ENCODE measurements around the gene RNF157.
"Not testable (repeated sequence)": the region's sequence is repeated elsewhere in the genome, so short reads cannot be mapped to it uniquely, and the experiment has no call there.

The RNF157 gene

GRCh38 chr17:76237859-76238313 lies 2.4 kb downstream of the RNF157 start:
- H3K4me1 Mint-ChIP-seq (ENCODE audit: low read depth): peaks cover 60% of the 10 kb centered on the region
- no peaks in the 10 kb centered on the region for H3K9me3 Mint-ChIP-seq
- no peaks in the 10 kb centered on the region for H3K27me3 Mint-ChIP-seq
- H3K4me3 Mint-ChIP-seq: peak overlapping the region; percentile 78
- no peak for DNase-seq
- H3K36me3 Mint-ChIP-seq (ENCODE audit: low read depth): peaks cover 5% of the 10 kb centered on the region
- H3K27ac Mint-ChIP-seq: no peak overlapping the region

DNA sequence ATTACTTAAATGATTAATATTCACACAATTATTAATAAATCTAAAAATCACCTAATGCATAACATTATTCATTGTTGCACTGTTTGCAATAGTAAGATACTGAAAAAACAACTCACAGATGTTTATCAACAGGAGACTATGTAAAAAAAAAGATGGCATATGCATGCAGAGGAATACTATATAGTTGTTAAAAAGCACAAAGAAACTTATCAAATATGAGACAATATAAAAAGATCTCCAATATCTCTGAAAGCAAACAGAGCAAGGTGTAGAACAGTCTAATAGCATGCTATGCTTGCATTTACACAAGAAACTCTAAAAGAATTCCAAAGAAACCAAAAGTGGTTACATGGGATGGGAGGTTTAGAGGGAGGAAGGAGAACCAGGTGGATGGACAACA lies 3.7 kb downstream of the RNF157 start:
- H3K27me3 Mint-ChIP-seq: no peaks in the 10 kb centered on the region
- peaks cover 64% of the 10 kb centered on the region for H3K4me1 Mint-ChIP-seq (ENCODE audit: low read depth)
- no peak overlapping the region for H3K4me3 Mint-ChIP-seq
- H3K9me3 Mint-ChIP-seq: no peaks in the 10 kb centered on the region
- no peak overlapping the region for H3K27ac Mint-ChIP-seq
- no peak for DNase-seq
- peaks cover 6% of the 10 kb centered on the region for H3K36me3 Mint-ChIP-seq (ENCODE audit: low read depth)

GRCh38 chr17:76235883-76236282 lies 4.4 kb downstream of the RNF157 start:
- Mint-ChIP-seq H3K27ac (no peak overlapping the region), H3K4me1 (ENCODE audit: low read depth) (peaks cover 61% of the 10 kb centered on the region), H3K9me3 (no peaks in the 10 kb centered on the region), H3K36me3 (ENCODE audit: low read depth) (peaks cover 5% of the 10 kb centered on the region), H3K27me3 (no peaks in the 10 kb centered on the region), H3K4me3 (no peak overlapping the region)
- DNase-seq: no peak

GRCh38 chr17:76234354-76234679 lies 6.0 kb downstream of the RNF157 start:
- Mint-ChIP-seq H3K27me3 (no peaks in the 10 kb centered on the region), H3K36me3 (ENCODE audit: low read depth) (peaks cover 8% of the 10 kb centered on the region), H3K4me1 (ENCODE audit: low read depth) (peaks cover 66% of the 10 kb centered on the region), H3K27ac (peak overlapping the region; percentile 45), H3K4me3 (no peak overlapping the region), H3K9me3 (no peaks in the 10 kb centered on the region)
- DNase-seq: no peak

- no peak overlapping the region for H3K4me3 Mint-ChIP-seq
- H3K36me3 Mint-ChIP-seq (ENCODE audit: low read depth): peaks cover 11% of the 10 kb centered on the region
- H3K27me3 Mint-ChIP-seq: no peaks in the 10 kb centered on the region
- no peaks in the 10 kb centered on the region for H3K9me3 Mint-ChIP-seq
- peaks cover 66% of the 10 kb centered on the region for H3K4me1 Mint-ChIP-seq (ENCODE audit: low read depth)
- DNase-seq: no peak
- H3K27ac Mint-ChIP-seq: peak overlapping the region; percentile 47
These were observed 6.5 kb downstream of the RNF157 start for GRCh38 chr17:76233588-76234353.

DNA sequence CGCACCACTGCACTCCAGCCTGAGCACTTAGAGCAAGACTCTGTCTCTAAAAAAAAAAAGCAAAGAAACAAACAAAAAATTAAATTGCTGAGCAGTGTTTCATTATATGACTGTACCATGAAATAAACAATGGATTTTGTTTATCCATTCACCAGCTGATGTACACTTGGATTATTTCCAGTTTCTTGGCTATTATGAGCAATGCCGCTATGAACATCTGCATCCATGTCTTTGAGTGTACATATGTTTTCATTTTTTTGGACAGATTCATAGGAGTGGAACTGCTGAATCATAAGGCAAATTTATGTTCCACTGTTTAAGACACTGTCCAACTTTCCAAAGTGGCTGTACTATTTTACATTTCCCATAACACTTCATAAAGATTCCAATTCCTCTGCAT lies 8.0 kb downstream of the RNF157 start:
- Mint-ChIP-seq H3K27me3 (no peaks in the 10 kb centered on the region), H3K4me3 (no peak overlapping the region), H3K4me1 (ENCODE audit: low read depth) (peaks cover 58% of the 10 kb centered on the region), H3K27ac (peak overlapping the region; percentile 41), H3K9me3 (no peaks in the 10 kb centered on the region), H3K36me3 (ENCODE audit: low read depth) (peaks cover 11% of the 10 kb centered on the region)
- no peak for DNase-seq

DNA sequence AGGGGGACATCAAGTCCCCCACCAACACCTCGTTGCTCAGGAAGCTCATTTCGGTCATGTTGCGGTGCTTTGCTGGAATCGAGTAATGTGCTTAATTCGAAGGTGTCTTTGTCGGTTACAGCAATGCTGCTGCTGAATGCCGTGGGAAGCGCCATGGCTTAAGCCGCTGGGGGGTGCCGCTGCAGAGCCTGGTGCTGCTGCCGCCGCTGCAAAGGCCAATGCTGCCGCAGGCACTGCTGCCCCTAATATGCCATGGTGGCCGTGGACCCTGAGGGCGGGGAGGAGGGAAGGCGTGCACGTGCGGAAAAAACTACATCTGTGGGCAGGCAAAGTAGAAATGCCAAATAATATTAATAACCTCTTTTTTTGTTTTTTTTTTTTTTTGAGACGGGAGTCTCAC lies 13.5 kb downstream of the RNF157 start:
- H3K27ac Mint-ChIP-seq, H3K9me3 Mint-ChIP-seq, H3K27me3 Mint-ChIP-seq, DNase-seq, H3K4me3 Mint-ChIP-seq: not testable (repeated sequence)
- H3K4me1 Mint-ChIP-seq (ENCODE audit: low read depth): peaks cover 31% of the 10 kb centered on the region
- H3K36me3 Mint-ChIP-seq (ENCODE audit: low read depth): peaks cover 25% of the 10 kb centered on the region

DNA sequence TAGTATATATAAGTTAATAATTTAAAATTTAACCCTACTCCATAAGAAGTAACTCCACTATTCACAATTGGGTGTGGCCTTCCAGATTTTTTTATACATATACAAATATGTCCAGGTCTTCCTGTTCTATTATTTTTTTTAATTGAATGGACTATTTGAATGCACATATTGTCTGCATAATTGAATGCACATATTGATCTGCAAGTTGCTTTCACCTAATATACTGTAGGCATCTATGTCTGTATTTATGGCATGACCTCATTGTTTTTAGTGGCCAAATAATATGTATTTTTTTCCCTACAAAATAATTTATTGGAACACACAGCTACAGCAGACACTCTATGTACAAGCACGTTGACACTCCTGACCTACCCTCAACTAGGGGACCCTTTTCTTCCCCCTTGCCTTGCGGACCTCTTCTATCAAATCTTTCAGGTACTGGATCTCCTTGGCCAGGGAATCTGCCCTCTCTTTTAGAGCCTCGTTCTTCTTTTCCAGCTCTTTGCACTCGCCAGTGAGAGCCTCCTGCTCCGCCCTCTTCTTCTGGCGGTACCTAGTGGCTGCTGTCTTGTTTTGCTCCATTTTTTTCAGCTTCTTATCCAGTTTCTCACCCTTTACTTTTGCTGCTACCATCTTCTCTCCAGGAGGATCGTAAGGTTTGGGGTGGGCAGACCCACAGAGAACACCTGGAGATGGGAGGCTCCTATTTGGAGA lies 14.8 kb downstream of the RNF157 start:
- Mint-ChIP-seq H3K4me1 (ENCODE audit: low read depth) (peaks cover 34% of the 10 kb centered on the region), H3K36me3 (ENCODE audit: low read depth) (peaks cover 26% of the 10 kb centered on the region)
- DNase-seq, H3K4me3 Mint-ChIP-seq, H3K27me3 Mint-ChIP-seq, H3K9me3 Mint-ChIP-seq, H3K27ac Mint-ChIP-seq: not testable (repeated sequence)

- Mint-ChIP-seq H3K36me3 (ENCODE audit: low read depth) (peaks cover 21% of the 10 kb centered on the region), H3K4me1 (ENCODE audit: low read depth) (peaks cover 35% of the 10 kb centered on the region), H3K27me3 (no peaks in the 10 kb centered on the region), H3K9me3 (no peaks in the 10 kb centered on the region), H3K27ac (no peak overlapping the region), H3K4me3 (no peak overlapping the region)
- DNase-seq: no peak
These were observed 16.5 kb downstream of the RNF157 start for GRCh38 chr17:76223802-76224201.

- H3K9me3 Mint-ChIP-seq: no peaks in the 10 kb centered on the region
These were observed 20.5 kb downstream of the RNF157 start for GRCh38 chr17:76219670-76220383.

GRCh38 chr17:76217081-76217480 lies 23.2 kb downstream of the RNF157 start:
- Mint-ChIP-seq H3K27ac (no peak overlapping the region), H3K27me3 (no peaks in the 10 kb centered on the region), H3K4me3 (no peak overlapping the region), H3K9me3 (no peaks in the 10 kb centered on the region), H3K4me1 (ENCODE audit: low read depth) (peaks cover 60% of the 10 kb centered on the region), H3K36me3 (ENCODE audit: low read depth) (peaks cover 16% of the 10 kb centered on the region)
- no peak for DNase-seq

More at GRCh38 chr17:76219670-76220383, 20.5 kb downstream of the RNF157 start:
- no peak for DNase-seq
- Mint-ChIP-seq H3K36me3 (ENCODE audit: low read depth) (peaks cover 16% of the 10 kb centered on the region), H3K27me3 (no peaks in the 10 kb centered on the region), H3K4me1 (ENCODE audit: low read depth) (peaks cover 48% of the 10 kb centered on the region), H3K4me3 (no peak overlapping the region), H3K27ac (peak overlapping the region; percentile 39)

- no peak for DNase-seq
- Mint-ChIP-seq H3K4me3 (no peak overlapping the region), H3K4me1 (ENCODE audit: low read depth) (peaks cover 61% of the 10 kb centered on the region), H3K27me3 (no peaks in the 10 kb centered on the region), H3K9me3 (no peaks in the 10 kb centered on the region), H3K27ac (no peak overlapping the region), H3K36me3 (ENCODE audit: low read depth) (peaks cover 38% of the 10 kb centered on the region)
These were observed 26.8 kb downstream of the RNF157 start for GRCh38 chr17:76213491-76213890.

- Mint-ChIP-seq H3K27ac (peak overlapping the region; percentile 29), H3K4me1 (ENCODE audit: low read depth) (peaks cover 65% of the 10 kb centered on the region), H3K36me3 (ENCODE audit: low read depth) (peaks cover 65% of the 10 kb centered on the region), H3K4me3 (no peak overlapping the region), H3K9me3 (no peaks in the 10 kb centered on the region), H3K27me3 (no peaks in the 10 kb centered on the region)
- no peak for DNase-seq
These were observed 32.2 kb downstream of the RNF157 start for GRCh38 chr17:76208120-76208519.

DNA sequence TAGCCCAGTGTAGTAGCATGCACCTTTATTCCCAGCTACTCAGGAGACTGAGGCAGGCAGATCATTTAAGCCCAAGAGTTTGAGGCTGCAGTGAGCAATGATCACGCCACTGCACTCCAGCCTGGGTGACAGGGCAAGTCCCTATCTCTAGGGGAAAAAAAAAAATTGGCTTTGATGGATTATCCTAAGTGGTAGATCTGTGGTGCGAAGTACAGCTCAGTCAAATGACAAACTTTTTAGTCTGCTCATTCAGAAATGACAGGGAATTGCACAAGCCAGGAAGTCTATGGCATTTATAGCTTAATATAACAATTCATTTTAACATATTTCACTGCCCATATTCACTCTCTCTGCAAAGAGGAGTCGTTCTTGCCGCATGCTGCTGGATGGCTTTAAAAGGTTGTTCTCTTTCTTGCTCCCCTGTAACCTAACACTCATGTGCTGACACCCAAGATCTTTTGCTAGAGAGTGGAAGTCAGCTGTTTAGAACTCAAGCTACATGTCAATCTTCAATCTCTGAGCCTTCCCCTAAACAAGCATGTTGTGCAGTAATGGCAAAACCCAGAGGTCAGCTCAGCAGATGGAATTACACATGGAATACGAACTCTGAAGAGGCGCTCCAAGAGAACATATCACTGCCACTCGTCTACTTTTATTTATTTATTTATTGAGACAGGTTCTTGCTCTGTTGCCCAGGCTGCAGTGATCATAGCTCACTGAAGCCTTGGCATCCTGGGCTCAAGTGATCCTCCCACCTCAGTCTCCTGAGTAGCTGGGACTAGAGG lies 32.8 kb downstream of the RNF157 start:
- Mint-ChIP-seq H3K4me1 (ENCODE audit: low read depth) (peaks cover 59% of the 10 kb centered on the region), H3K36me3 (ENCODE audit: low read depth) (peaks cover 68% of the 10 kb centered on the region), H3K4me3 (no peak overlapping the region), H3K27ac (no peak overlapping the region), H3K9me3 (no peaks in the 10 kb centered on the region), H3K27me3 (no peaks in the 10 kb centered on the region)
- DNase-seq: no peak
